Testis (tissue), 3 donors: Measurements from ENCODE around the gene ABAT. TPM values are rescaled to one million over a fixed set of nuclear protein-coding genes. Genes with fewer than 3 reads are reported as not detected.
"Not testable (repeated sequence)": the region's sequence is repeated elsewhere in the genome, so short reads cannot be mapped to it uniquely, and the experiment has no call there.

Experiments used
- DNase-seq: peaks from one replicate; pipeline ENCODE4 v3.0.0-alpha.2; 2019
- H3K27ac ChIP-seq, 2 donors: fragments of 200-600 bp; sonication (generic); one replicate each; pipeline ENCODE4 v1.5.1; 2019
- H3K27me3 ChIP-seq: fragments of 200-600 bp; sonication (generic); one replicate; pipeline ENCODE4 v1.5.1; 2019
- H3K36me3 ChIP-seq: fragments of 200-600 bp; sonication (generic); one replicate; pipeline ENCODE4 v1.5.1; 2017; ENCODE audit warnings: low read depth; ENCODE audit errors: missing control alignments
- H3K4me1 ChIP-seq: fragments of 200-600 bp; sonication (generic); one replicate; pipeline ENCODE4 v1.5.1; 2019
- H3K4me3 ChIP-seq, 2 donors: fragments of 200-600 bp; sonication (generic); one replicate each; pipeline ENCODE4 v1.5.1; 2017 to 2019
- H3K9me3 ChIP-seq: fragments of 200-600 bp; sonication (generic); one replicate; pipeline ENCODE4 v1.5.1; 2017
- CTCF ChIP-seq, 3 experiments: fragments of 450-650 bp in 2 of 3; fragments of 200-600 bp in 1 of 3; sonication (generic) in 1 of 3; IDR thresholded peaks; one replicate each; pipeline ENCODE4 v1.5.1; 2016 to 2019; ENCODE audit warnings: antibody characterized with exemption in 3 of 3, mild to moderate bottlenecking in 2 of 3, moderate library complexity in 1 of 3
- POLR2A ChIP-seq: fragments of 450-650 bp; IDR thresholded peaks from one replicate; pipeline ENCODE4 v1.6.1; 2017; ENCODE audit warnings: antibody characterized with exemption, mild to moderate bottlenecking, moderate library complexity
- WGBS, 2 donors: methylation state at CpG; one replicate each; pipeline ENCODE4 v1.1.5; 2018; 5-methylcytosine and 5-hydroxymethylcytosine counted together
- intact Hi-C: fragments of 100-400 bp; cut with DNase I; formaldehyde crosslinking; loops from one replicate; pipeline ENCODE4 v1.15.1; 2023; ENCODE audit warnings: low total_unique reads
- polyA plus RNA-seq: library from polyadenylated mRNA; stranded (reverse); fragments of 350-450 nt; fragmentation: Illumina TruSeq; extraction: RNeasy Lipid Tissue Mini Kit (QIAGEN cat#74804); gene quantifications from one replicate; pipeline ENCODE4 v1.2.3, GENCODE V29; 2014; ENCODE audit warnings: low read depth, low replicate concordance; ENCODE audit not compliant: insufficient read depth
- total RNA-seq, 2 donors: library from RNA; depleted of rRNA; stranded (reverse); fragments of >200 nt; gene quantifications; one replicate each; pipeline ENCODE4 v1.2.3, GENCODE V29; 2016

ABAT gene
- total and polyA plus RNA-seq, 3 donors from 2014 or later: 25.3 to 108 (median 71.7) TPM

- Histone ChIP-seq H3K4me1 (peaks cover 31% of the 10 kb centered on the region), H3K27ac (peak overlapping the region in 1 of 2 donors; percentile 37), H3K36me3 (no peaks in the 10 kb centered on the region), H3K9me3 (no peaks in the 10 kb centered on the region), H3K4me3 (no peak overlapping the region), H3K27me3 (no peaks in the 10 kb centered on the region)
- no peak for DNase-seq
- no peak for TF ChIP-seq POLR2A
- WGBS, 2 donors: 52 to 58% methylated on average over 2 of the region's 2 CpGs
- intact Hi-C loops: no loop called here
Measured at GRCh38 chr16:8741636-8742035, 67.2 kb downstream of the ABAT start.

- Histone ChIP-seq H3K9me3 (no peaks in the 10 kb centered on the region), H3K4me3 (no peak overlapping the region), H3K36me3 (no peaks in the 10 kb centered on the region), H3K27me3 (no peaks in the 10 kb centered on the region), H3K27ac (peak overlapping the region in 1 of 2 donors; percentile 37), H3K4me1 (peaks cover 26% of the 10 kb centered on the region)
- 20 to 27% methylated on average over 7 to 8 of the region's 8 CpGs for WGBS, 2 donors
- no peak for TF ChIP-seq CTCF (IDR thresholded peaks at IDR 0.05)
- no peak for TF ChIP-seq POLR2A
- intact Hi-C loops: no loop called here
- peak; percentile 42 for DNase-seq
Measured at GRCh38 chr16:8742068-8742467, 67.7 kb downstream of the ABAT start.

GRCh38 chr16:8748944-8749343 is 74.5 kb downstream of the ABAT start:
- 87 to 93% methylated on average over 9 of the region's 9 CpGs for WGBS, 2 donors
- DNase-seq, H3K9me3 ChIP-seq, H3K4me1 ChIP-seq, H3K4me3 ChIP-seq, H3K36me3 ChIP-seq, H3K27ac ChIP-seq, H3K27me3 ChIP-seq, intact Hi-C loops: not testable (repeated sequence)

- intact Hi-C loops: no loop called here
- Histone ChIP-seq H3K4me1 (no peaks in the 10 kb centered on the region), H3K4me3 (no peak overlapping the region), H3K9me3 (no peaks in the 10 kb centered on the region), H3K36me3 (no peaks in the 10 kb centered on the region), H3K27ac (no peak overlapping the region), H3K27me3 (no peaks in the 10 kb centered on the region)
- 79 to 82% methylated on average over 14 of the region's 14 CpGs for WGBS, 2 donors
- DNase-seq: no peak
- TF ChIP-seq CTCF (IDR thresholded peaks at IDR 0.05): no peak
- TF ChIP-seq POLR2A: no peak
Measured at GRCh38 chr16:8751481-8752311, 77.3 kb downstream of the ABAT start.

- no peak for DNase-seq
- WGBS, 2 donors: 46 to 47% methylated on average over 2 of the region's 2 CpGs
Measured at GRCh38 chr16:8752706-8753105, 78.3 kb downstream of the ABAT start.

More at GRCh38 chr16:8752706-8753105, 78.3 kb downstream of the ABAT start:
- Histone ChIP-seq H3K4me1 (no peaks in the 10 kb centered on the region), H3K27ac (no peak overlapping the region), H3K36me3 (no peaks in the 10 kb centered on the region), H3K4me3 (no peak overlapping the region), H3K27me3 (no peaks in the 10 kb centered on the region), H3K9me3 (no peaks in the 10 kb centered on the region)
- intact Hi-C loops: no loop called here
- TF ChIP-seq CTCF (IDR thresholded peaks at IDR 0.05): no peak
- TF ChIP-seq POLR2A: no peak
